GM12878 (cell line): Measurements from ENCODE around the gene SIAH2. TPM values are rescaled to one million over a fixed set of nuclear protein-coding genes. Genes with fewer than 3 reads are reported as not detected.

Experiments
- ATAC-seq: fragments of 200-7000 bp; cut with Tn5 transposase; 3 replicates; pipeline ENCODE4 v1.9.1; 2020; ENCODE audit warnings: mild to moderate bottlenecking, moderate library complexity
- BruUV-seq: library from RNA; stranded (reverse); fragments of 400-500 nt; replicated peaks from 2 replicates; lab custom pipeline; 2021; lab: Mats Ljungman, UMichigan
- CTCF ChIA-PET: fragments of 300-600 bp; sonication (Branson Sonifier 250); formaldehyde crosslinking; extraction: SDS; loops from one replicate; lab custom pipeline; 2021; ENCODE audit warnings: inconsistent platforms; lab: Yijun Ruan, JAX
- POLR2A ChIA-PET: fragments of 350-600 bp; formaldehyde crosslinking; extraction: SDS; loops from one replicate; lab custom pipeline; 2021; ENCODE audit warnings: inconsistent platforms; lab: Charles Lee
- RAD21 ChIA-PET: fragments of 300-600 bp; sonication (Branson Sonifier 250); formaldehyde crosslinking; loops from one replicate; lab custom pipeline; 2023; ENCODE audit warnings: antibody characterized with exemption; ENCODE audit not compliant: unreplicated experiment; lab: Charles Lee
- SMC1A ChIA-PET: fragments of 300-600 bp; sonication (Branson Sonifier 250); formaldehyde crosslinking; loops from one replicate; lab custom pipeline; 2023; ENCODE audit not compliant: unreplicated experiment, uncharacterized antibody; lab: Charles Lee
- DNase-seq: peaks from one replicate; pipeline ENCODE4 v3.0.0-alpha.2; 2011; ENCODE audit warnings: low read depth, low spot score
- FAIRE-seq: peaks from 3 replicates; lab custom pipeline; 2011; peaks lifted over from hg19 to GRCh38; lab: Jason Lieb, UNC
- H2AFZ ChIP-seq: 2 replicates; pipeline ENCODE4 v1.6.0; 2011; ENCODE audit warnings: low read depth, low read length, control low read depth; ENCODE audit not compliant: control insufficient read depth
- H3K27ac ChIP-seq: 2 replicates; pipeline ENCODE4 v1.5.1; 2011; ENCODE audit warnings: control low read depth; ENCODE audit not compliant: control insufficient read depth, insufficient read depth
- H3K27me3 ChIP-seq, 2 experiments: replicated peaks in 1 of 2; 2 replicates each; pipeline versions ENCODE4 v1.6.0 to v1.6.1; 2011; ENCODE audit warnings: low read length in 1 of 2; ENCODE audit not compliant: control insufficient read depth in 2 of 2, insufficient read depth in 2 of 2
- H3K36me3 ChIP-seq, 2 experiments: 2 replicates each; pipeline ENCODE4 v1.5.1; 2011; ENCODE audit warnings: low read length in 1 of 2; ENCODE audit not compliant: control insufficient read depth in 2 of 2, insufficient read depth in 2 of 2
- H3K4me1 ChIP-seq: 2 replicates; pipeline ENCODE4 v1.6.1; 2011; ENCODE audit warnings: mild to moderate bottlenecking, low read length, moderate library complexity, mixed read lengths; ENCODE audit not compliant: control insufficient read depth, insufficient read depth
- H3K4me2 ChIP-seq: 2 replicates; pipeline ENCODE4 v1.6.0; 2011; ENCODE audit warnings: control low read depth; ENCODE audit not compliant: control insufficient read depth, insufficient read depth
- H3K4me3 ChIP-seq: fragments of 200-600 bp; sonication (generic); 2 replicates; pipeline ENCODE4 v1.5.1; 2016
- H3K79me2 ChIP-seq: 2 replicates; pipeline ENCODE4 v1.6.0; 2011; ENCODE audit warnings: low read length; ENCODE audit not compliant: control insufficient read depth, insufficient read depth
- H3K9ac ChIP-seq: 2 replicates; pipeline ENCODE4 v1.8.0; 2011; ENCODE audit warnings: low read length, control low read depth, mixed read lengths; ENCODE audit not compliant: control insufficient read depth, insufficient read depth
- H3K9me3 ChIP-seq: replicated peaks from 3 replicates; pipeline ENCODE4 v1.5.1; 2011; ENCODE audit warnings: mild to moderate bottlenecking, low read length; ENCODE audit not compliant: control insufficient read depth, insufficient read depth
- H4K20me1 ChIP-seq: 2 replicates; pipeline ENCODE4 v1.6.0; 2011; ENCODE audit not compliant: control insufficient read depth, insufficient read depth
- BCL11A ChIP-seq: IDR thresholded peaks from 2 replicates; pipeline ENCODE4 v1.6.1; 2011; ENCODE audit warnings: low read depth, low read length
- HDAC2 ChIP-seq: fragments of 200-600 bp; sonication (generic); IDR thresholded peaks from 2 replicates; pipeline ENCODE4 v1.6.1; 2017
- IKZF2 ChIP-seq, 2 experiments: fragments of 450-650 bp; IDR thresholded peaks; 2 replicates each; pipeline ENCODE4 v1.6.1; 2017; ENCODE audit warnings: mild to moderate bottlenecking in 2 of 2, moderate library complexity in 2 of 2
- MTA3 ChIP-seq: IDR thresholded peaks from 2 replicates; pipeline ENCODE4 v1.6.1; 2012; ENCODE audit warnings: low read length, inconsistent platforms, borderline replicate concordance
- MYB ChIP-seq: fragments of 150-350 bp; IDR thresholded peaks from 2 replicates; pipeline ENCODE4 v1.6.1; 2014; ENCODE audit warnings: mild to moderate bottlenecking, low read depth, low read length, borderline replicate concordance
- SUZ12 ChIP-seq: fragments of 200-600 bp; sonication (generic); IDR thresholded peaks from one replicate; pipeline ENCODE4 v1.6.1; 2018; ENCODE audit warnings: antibody characterized with exemption, mild to moderate bottlenecking; ENCODE audit not compliant: unreplicated experiment
- ZNF274 ChIP-seq: IDR thresholded peaks from one replicate; pipeline ENCODE4 v1.8.0; 2011; ENCODE audit not compliant: insufficient read length, insufficient read depth
- ZNF592 ChIP-seq: fragments of 450-650 bp; IDR thresholded peaks from 2 replicates; pipeline ENCODE4 v1.6.1; 2017; ENCODE audit warnings: mild to moderate bottlenecking, moderate library complexity
- in situ Hi-C: fragments of 300-500 bp; cut with MboI; formaldehyde crosslinking; loops from 9 replicates; pipeline ENCODE4 v1.14.3; 2018; ENCODE audit warnings: mixed read lengths
- intact Hi-C: fragments of 100-400 bp; cut with micrococcal nuclease; formaldehyde crosslinking; loops from one replicate; pipeline ENCODE4 v1.14.2; 2022; ENCODE audit not compliant: unreplicated experiment
- polyA plus RNA-seq, 11 experiments: library from polyadenylated mRNA; depleted of rRNA in 4 of 11; unstranded in 6 of 11; stranded (reverse) in 5 of 11; fragments of >200 nt; fragmentation: Nextera tagmentation in 4 of 11; fragmentation: Illumina TruSeq in 1 of 11; extraction: Ambion mirVana in 4 of 11; extraction: Trizol in 1 of 11; gene quantifications; 1 replicate in 1 of 11; 2 replicates in 10 of 11; pipeline versions ENCODE4 v1.2.1 to v1.2.3, GENCODE V29; 2011 to 2016; ENCODE audit warnings: inconsistent platforms in 2 of 11, missing spikeins in 2 of 11, low read depth in 1 of 11
- total RNA-seq, 4 experiments: library from RNA; depleted of rRNA in 3 of 4; stranded (reverse); fragments of >200 nt in 3 of 4; fragmentation: Illumina TruSeq in 1 of 4; extraction: Trizol in 1 of 4; gene quantifications; 2 replicates each; pipeline versions ENCODE4 v1.2.1 to v1.2.3, GENCODE V29; 2013 to 2021

Gene SIAH2
- total and polyA plus RNA-seq, 10 of the 15 experiments (the other 5 are each of a cell fraction or from before 2014, with no cell fraction given), result 3.3 to 51.5 (median 29.7) TPM

- TF ChIP-seq MYB, result no peak
- no peak for TF ChIP-seq IKZF2 (IDR thresholded peaks at IDR 0.05)
- no peak for TF ChIP-seq MTA3
- no peak for TF ChIP-seq ZNF274
- no peak for TF ChIP-seq HDAC2
- no peak for TF ChIP-seq BCL11A
- no peak for TF ChIP-seq SUZ12
- no peak for TF ChIP-seq ZNF592
- TF ChIP-seq, all 136 proteins: peak for 0
- intact Hi-C loops, result no loop called here
- H4K20me1 ChIP-seq, result no peaks in the 10 kb centered on the region
- ChIA-PET RAD21 (interaction anchor here (1.3 to 3.0 kb wide), 3 partner anchors 15 to 165 kb away, joined by 3 to 11 read pairs (median 4); no protein-coding TSS in a partner anchor), CTCF (interaction anchor here (0.8 to 2.5 kb wide), 3 partner anchors 15 to 79 kb away, joined by 3 to 8 read pairs (median 4); no protein-coding TSS in a partner anchor), SMC1A (interaction anchor here (5.4 kb wide), 1 partner anchor 20 kb away, joined by 27 read pairs; no protein-coding TSS in a partner anchor), POLR2A (no interaction called here)
- ATAC-seq, result no peak
- no peak overlapping the region for H3K27ac ChIP-seq
- peaks cover 87% of the 10 kb centered on the region for H3K79me2 ChIP-seq
- no peak overlapping the region for H2AFZ ChIP-seq
- no peaks in the 10 kb centered on the region; a peak in 2 of 4 replicates for H3K36me3 ChIP-seq
- in situ Hi-C loops, result no loop called here
- no peaks in the 10 kb centered on the region for H3K9me3 ChIP-seq
- no peak overlapping the region for H3K9ac ChIP-seq
- BruUV-seq, result no TSS peak
- peak overlapping the region; percentile 30 for H3K4me2 ChIP-seq
- no peak for FAIRE-seq
- H3K4me3 ChIP-seq, result 0 out of 2 replicates have a peak overlapping the region, but pooled peaks have one; percentile 7
- no peaks in the 10 kb centered on the region; the same call in 1 of the 2 replicates for H3K4me1 ChIP-seq
- no peak for DNase-seq
- H3K27me3 ChIP-seq, result no peaks in the 10 kb centered on the region
These were observed 5.2 kb downstream of the SIAH2 start for GRCh38 chr3:150757768-150758167.
